SK-N-SH treated with all-trans-retinoic acid at 6 μM for 48 hours (cell line): Measurements from ENCODE around the gene CD55.

Experiments
- ATAC-seq: fragments of 200-7000 bp; cut with Tn5 transposase; 3 replicates; pipeline ENCODE4 v1.9.1; 2020; ENCODE audit warnings: mild to moderate bottlenecking, moderate library complexity
- ARNTL ChIP-seq: fragments of 450-650 bp; formaldehyde crosslinking; IDR thresholded peaks from 2 replicates; pipeline ENCODE4 v1.5.0; 2020; ENCODE audit warnings: low read depth, mild to moderate bottlenecking, moderate library complexity, borderline replicate concordance
- BACH2 ChIP-seq: fragments of 250-450 bp; sonication (Bioruptor Pico); IDR thresholded peaks from 2 replicates; pipeline ENCODE4 v1.9.0; 2021; ENCODE audit warnings: mild to moderate bottlenecking, borderline replicate concordance
- CREB5 ChIP-seq: fragments of 250-450 bp; sonication (Bioruptor Pico); IDR thresholded peaks from 2 replicates; pipeline ENCODE4 v1.5.1; 2020; ENCODE audit warnings: low read depth, mild to moderate bottlenecking, moderate library complexity
- CSDC2 ChIP-seq: fragments of 250-450 bp; sonication (Bioruptor Pico); IDR thresholded peaks from 2 replicates; pipeline ENCODE4 v1.5.0; 2020; ENCODE audit warnings: mild to moderate bottlenecking, moderate library complexity
- CSRNP3 ChIP-seq: fragments of 250-450 bp; sonication (Bioruptor Pico); IDR thresholded peaks from 2 replicates; pipeline ENCODE4 v1.5.1; 2021; ENCODE audit warnings: mild to moderate bottlenecking, moderate library complexity
- ISL1 ChIP-seq: fragments of 250-450 bp; sonication (Bioruptor Pico); IDR thresholded peaks from 2 replicates; pipeline ENCODE4 v2.1.2; 2022; ENCODE audit warnings: mild to moderate bottlenecking, moderate library complexity
- PATZ1 ChIP-seq: fragments of 250-450 bp; sonication (Bioruptor Pico); IDR thresholded peaks from 2 replicates; pipeline ENCODE4 v1.8.0; 2020; ENCODE audit warnings: mild to moderate bottlenecking, moderate library complexity, borderline replicate concordance
- POU6F1 ChIP-seq: fragments of 250-450 bp; sonication (Bioruptor Pico); IDR thresholded peaks from 2 replicates; pipeline ENCODE4 v1.8.0; 2021; ENCODE audit warnings: low read depth, mild to moderate bottlenecking, moderate library complexity, borderline replicate concordance
- SNAI2 ChIP-seq: fragments of 250-450 bp; sonication (Bioruptor Pico); IDR thresholded peaks from 2 replicates; pipeline ENCODE4 v1.5.0; 2020; ENCODE audit warnings: mild to moderate bottlenecking, moderate library complexity
- TCF4 ChIP-seq: fragments of 250-450 bp; sonication (Bioruptor Pico); IDR thresholded peaks from 2 replicates; pipeline ENCODE4 v1.8.0; 2021; ENCODE audit warnings: mild to moderate bottlenecking, moderate library complexity, borderline replicate concordance
- TOX ChIP-seq: fragments of 250-450 bp; sonication (Bioruptor Pico); IDR thresholded peaks from 2 replicates; pipeline ENCODE4 v1.8.0; 2021; ENCODE audit warnings: mild to moderate bottlenecking, moderate library complexity, borderline replicate concordance
- TSHZ2 ChIP-seq: fragments of 250-450 bp; sonication (Bioruptor Pico); IDR thresholded peaks from 2 replicates; pipeline ENCODE4 v1.5.0; 2020; ENCODE audit warnings: mild to moderate bottlenecking, moderate library complexity
- ZC3H10 ChIP-seq: fragments of 250-450 bp; sonication (Bioruptor Pico); IDR thresholded peaks from 2 replicates; pipeline ENCODE4 v1.5.1; 2021; ENCODE audit warnings: mild to moderate bottlenecking, moderate library complexity
- ZFP30 ChIP-seq: fragments of 450-650 bp; formaldehyde crosslinking; IDR thresholded peaks from 2 replicates; pipeline ENCODE4 v1.5.0; 2022; ENCODE audit warnings: mild to moderate bottlenecking, moderate library complexity
- ZNF565 ChIP-seq: fragments of 450-650 bp; formaldehyde crosslinking; conservative IDR thresholded peaks from 2 replicates; pipeline ENCODE4 v1.5.0; 2020; ENCODE audit warnings: low read depth, mild to moderate bottlenecking, moderate library complexity
- ZNF8 ChIP-seq: fragments of 450-650 bp; formaldehyde crosslinking; IDR thresholded peaks from 2 replicates; pipeline ENCODE4 v1.5.0; 2020; ENCODE audit warnings: mild to moderate bottlenecking, moderate library complexity

The CD55 gene

GRCh38 chr1:207289756-207290155 is 31.7 kb upstream of the CD55 start:
- TF ChIP-seq TOX, result no peak
- TF ChIP-seq TCF4, result no peak
- no peak for TF ChIP-seq SNAI2 (CRISPR knock-in tag)
- no peak for TF ChIP-seq POU6F1 (CRISPR knock-in tag)
- no peak for TF ChIP-seq TSHZ2 (CRISPR knock-in tag)
- no peak for TF ChIP-seq ZFP30 (CRISPR knock-in tag)
- no peak for TF ChIP-seq CSDC2
- TF ChIP-seq ZNF565 (CRISPR knock-in tag), result no peak
- no peak for ATAC-seq

- ATAC-seq, result no peak
- TF ChIP-seq ISL1 (CRISPR knock-in tag) (no peak), BACH2 (CRISPR knock-in tag) (no peak), CREB5 (no peak), PATZ1 (CRISPR knock-in tag) (no peak), POU6F1 (CRISPR knock-in tag) (no peak), ARNTL (CRISPR knock-in tag) (no peak), ZNF565 (CRISPR knock-in tag) (no peak), ZNF8 (CRISPR knock-in tag) (no peak)
These were observed 29.8 kb upstream of the CD55 start for GRCh38 chr1:207291723-207292122.

GRCh38 chr1:207298186-207298585 is 23.3 kb upstream of the CD55 start:
- no peak for ATAC-seq
- TF ChIP-seq CSRNP3 (CRISPR knock-in tag) (no peak), CREB5 (no peak), ZC3H10 (no peak), TSHZ2 (CRISPR knock-in tag) (no peak), ZFP30 (CRISPR knock-in tag) (no peak), PATZ1 (CRISPR knock-in tag) (no peak), SNAI2 (CRISPR knock-in tag) (no peak)
